GM19455 (cell line): ENCODE measurements around the gene PLEKHA5.
"Not testable (repeated sequence)": the region's sequence is repeated elsewhere in the genome, so short reads cannot be mapped to it uniquely, and the experiment has no call there.

Experiments used
- ATAC-seq: cut with Tn5 transposase; IDR thresholded peaks from one replicate; pipeline ENCODE4 v1.9.1; 2021; ENCODE audit not compliant: unreplicated experiment

PLEKHA5 gene

GRCh38 chr12:19166387-19166786, 36.9 kb downstream of the PLEKHA5 start:
- ATAC-seq = no peak

GRCh38 chr12:19166956-19167355, 37.4 kb downstream of the PLEKHA5 start:
- no peak for ATAC-seq

GRCh38 chr12:19167708-19168107, 38.2 kb downstream of the PLEKHA5 start:
- no peak for ATAC-seq

- no peak for ATAC-seq
These were observed 39.1 kb downstream of the PLEKHA5 start for GRCh38 chr12:19168644-19169043.

GRCh38 chr12:19169222-19169621, 39.7 kb downstream of the PLEKHA5 start:
- no peak for ATAC-seq

GRCh38 chr12:19170286-19170685, 40.8 kb downstream of the PLEKHA5 start:
- ATAC-seq = not testable (repeated sequence)

GRCh38 chr12:19171731-19172130, 42.2 kb downstream of the PLEKHA5 start:
- ATAC-seq = no peak

- no peak for ATAC-seq
These were observed 48.2 kb downstream of the PLEKHA5 start for GRCh38 chr12:19177754-19178153.

- ATAC-seq = no peak
These were observed 50.5 kb downstream of the PLEKHA5 start for GRCh38 chr12:19179986-19180385.

- no peak for ATAC-seq
These were observed 52.3 kb downstream of the PLEKHA5 start for GRCh38 chr12:19181666-19182426.

- no peak for ATAC-seq
These were observed 53.7 kb downstream of the PLEKHA5 start for GRCh38 chr12:19183121-19183838.

- no peak for ATAC-seq
These were observed 55.9 kb downstream of the PLEKHA5 start for GRCh38 chr12:19185262-19185929.

GRCh38 chr12:19186722-19187661, 57.5 kb downstream of the PLEKHA5 start:
- ATAC-seq = no peak

- ATAC-seq = no peak
These were observed 60.0 kb downstream of the PLEKHA5 start for GRCh38 chr12:19189522-19189921.

GRCh38 chr12:19190292-19191031, 60.9 kb downstream of the PLEKHA5 start:
- ATAC-seq = no peak

- ATAC-seq = no peak
These were observed 61.6 kb downstream of the PLEKHA5 start for GRCh38 chr12:19191089-19191488.

- ATAC-seq = no peak
These were observed 62.0 kb downstream of the PLEKHA5 start for GRCh38 chr12:19191563-19191962.

GRCh38 chr12:19192710-19193109, 63.2 kb downstream of the PLEKHA5 start:
- ATAC-seq = no peak

GRCh38 chr12:19194963-19195362, 65.4 kb downstream of the PLEKHA5 start:
- ATAC-seq = no peak
